ENCODE data around the gene PDGFA. TPM values are rescaled to one million over a fixed set of nuclear protein-coding genes. Genes with fewer than 3 reads are reported as not detected.
A peak's percentile ranks its signal among the peaks of the same experiment; 100 is the strongest.

The PDGFA gene
- total and polyA plus RNA-seq, 12 donors: 14.3 to 38.5 (median 24.2) TPM

DNA sequence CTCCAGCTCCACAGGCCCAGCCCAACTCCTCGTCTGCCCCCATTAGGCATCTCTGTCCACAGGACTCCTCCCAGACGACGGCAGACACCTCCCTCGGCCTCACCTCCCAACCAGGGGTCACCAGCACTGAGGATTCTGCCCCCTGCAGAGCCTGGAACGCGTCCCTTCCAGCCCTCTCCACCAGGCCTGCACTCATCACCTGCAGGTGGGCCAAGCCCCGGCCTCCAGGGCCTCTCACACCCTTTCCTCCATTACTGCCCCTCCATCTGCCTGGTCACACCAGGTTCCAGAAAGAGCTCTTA is 42.7 kb upstream of the PDGFA start:
- intact Hi-C loops (cut with DNase I): no loop called here
- TF ChIP-seq, protein P1, sequence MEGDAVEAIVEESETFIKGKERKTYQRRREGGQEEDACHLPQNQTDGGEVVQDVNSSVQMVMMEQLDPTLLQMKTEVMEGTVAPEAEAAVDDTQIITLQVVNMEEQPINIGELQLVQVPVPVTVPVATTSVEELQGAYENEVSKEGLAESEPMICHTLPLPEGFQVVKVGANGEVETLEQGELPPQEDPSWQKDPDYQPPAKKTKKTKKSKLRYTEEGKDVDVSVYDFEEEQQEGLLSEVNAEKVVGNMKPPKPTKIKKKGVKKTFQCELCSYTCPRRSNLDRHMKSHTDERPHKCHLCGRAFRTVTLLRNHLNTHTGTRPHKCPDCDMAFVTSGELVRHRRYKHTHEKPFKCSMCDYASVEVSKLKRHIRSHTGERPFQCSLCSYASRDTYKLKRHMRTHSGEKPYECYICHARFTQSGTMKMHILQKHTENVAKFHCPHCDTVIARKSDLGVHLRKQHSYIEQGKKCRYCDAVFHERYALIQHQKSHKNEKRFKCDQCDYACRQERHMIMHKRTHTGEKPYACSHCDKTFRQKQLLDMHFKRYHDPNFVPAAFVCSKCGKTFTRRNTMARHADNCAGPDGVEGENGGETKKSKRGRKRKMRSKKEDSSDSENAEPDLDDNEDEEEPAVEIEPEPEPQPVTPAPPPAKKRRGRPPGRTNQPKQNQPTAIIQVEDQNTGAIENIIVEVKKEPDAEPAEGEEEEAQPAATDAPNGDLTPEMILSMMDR (IDR thresholded peaks at IDR 0.05): no peak

DNA sequence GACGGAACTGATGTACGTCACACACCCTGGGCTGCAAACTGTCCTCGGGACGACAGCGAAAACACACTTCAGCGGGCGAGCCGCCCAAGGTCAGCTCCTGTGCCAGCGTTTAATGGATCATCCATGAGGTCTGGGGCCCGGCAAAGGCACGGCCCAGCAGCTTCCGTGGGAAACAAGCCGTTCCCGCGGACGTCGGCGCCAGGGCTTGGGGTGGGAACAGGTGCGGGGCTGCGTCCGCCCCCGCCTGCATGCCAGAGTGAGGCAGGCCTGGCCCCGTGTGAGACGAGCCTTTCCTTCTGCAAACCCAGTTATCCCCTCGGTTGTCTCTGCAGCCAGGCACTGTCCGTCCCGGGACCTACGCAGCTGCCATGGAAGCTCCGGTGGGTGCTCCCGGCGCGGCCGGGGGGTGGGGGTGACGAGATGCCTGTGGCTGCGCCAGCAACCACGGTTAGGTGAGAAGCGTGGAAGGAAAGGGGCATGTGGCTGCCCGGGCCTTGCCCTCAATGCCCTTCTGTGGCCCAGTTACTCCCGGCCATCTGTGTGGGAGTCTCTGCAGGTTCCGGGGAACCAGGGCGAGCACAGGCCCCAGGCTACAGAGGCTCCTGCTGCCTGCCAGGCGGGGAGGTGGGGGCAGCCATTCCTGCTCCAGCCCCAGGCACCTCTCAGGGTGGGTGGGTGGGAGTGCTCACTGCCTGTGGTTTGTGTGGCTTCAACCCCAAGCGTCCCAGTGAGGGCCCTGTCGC is 42.2 kb upstream of the PDGFA start:
- no peak overlapping the region for H3K27ac ChIP-seq
- H3K27me3 ChIP-seq: no peaks in the 10 kb centered on the region
- 85 to 90% methylated on average over 44 of the region's 44 CpGs for WGBS, 2 donors
- H3K4me3 ChIP-seq: no peak overlapping the region
- peaks cover 0 to 5% (median 0%) of the 10 kb centered on the region in 11 donors for H3K9me3 ChIP-seq
- peaks cover 0 to 36% (median 8%) of the 10 kb centered on the region in 9 donors for H3K4me1 ChIP-seq
- intact Hi-C loops (cut with DNase I): no loop called here
- ATAC-seq (peak in 3 of 8 donors; percentile 12 to 51 (median 28)), DNase-seq (no peak)
- TF ChIP-seq, protein P1 (IDR thresholded peaks at IDR 0.05): no peak
- H3K36me3 ChIP-seq: no peaks in the 10 kb centered on the region

More for the DNA sequence above, 42.7 kb upstream of the PDGFA start:
- no peaks in the 10 kb centered on the region for H3K27me3 ChIP-seq
- peaks cover 0 to 31% (median 8%) of the 10 kb centered on the region in 9 donors for H3K4me1 ChIP-seq
- no peak overlapping the region for H3K4me3 ChIP-seq
- no peaks in the 10 kb centered on the region for H3K9me3 ChIP-seq
- H3K27ac ChIP-seq: no peak overlapping the region
- ATAC-seq (no peak), DNase-seq (no peak)
- WGBS, 2 donors: 90 to 92% methylated on average over 7 of the region's 7 CpGs
- no peaks in the 10 kb centered on the region for H3K36me3 ChIP-seq

DNA sequence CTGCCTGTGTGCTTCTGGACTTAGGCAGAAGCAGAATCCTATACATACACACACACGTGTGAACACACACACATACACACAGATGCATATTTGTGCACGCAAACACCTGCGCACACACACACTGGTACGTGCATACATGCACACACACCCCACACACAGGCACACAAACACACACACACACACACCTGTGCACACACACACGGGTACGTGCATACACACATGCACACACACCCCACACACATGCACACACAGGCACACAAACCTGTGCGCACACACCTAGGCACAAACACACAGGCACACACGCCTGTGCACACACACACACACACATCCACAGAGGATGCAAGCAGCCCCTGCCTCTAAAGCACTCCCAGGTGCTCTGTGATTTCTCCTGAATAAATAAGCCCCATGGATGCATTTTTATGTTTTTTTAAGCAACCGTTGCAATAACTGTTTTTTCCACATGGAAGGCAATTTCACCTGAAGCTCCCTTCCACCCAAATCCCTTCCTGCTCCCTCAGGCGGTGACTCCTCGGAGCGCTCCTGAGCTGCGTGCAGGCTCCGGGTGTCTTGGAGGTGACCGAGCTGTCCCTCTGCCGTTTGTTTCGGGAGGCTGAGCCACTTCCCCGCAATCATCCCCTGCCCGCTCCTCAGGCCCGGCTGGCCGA is 41.5 kb upstream of the PDGFA start:
- TF ChIP-seq, protein P1 (IDR thresholded peaks at IDR 0.05): no peak
- H3K4me1 ChIP-seq: peaks cover 0 to 37% (median 8%) of the 10 kb centered on the region in 9 donors
- intact Hi-C loops (cut with DNase I): no loop called here
- H3K9me3 ChIP-seq: peaks cover 0 to 5% (median 0%) of the 10 kb centered on the region in 11 donors
- ATAC-seq (peak in 1 of 8 donors; percentile 20), DNase-seq (no peak)
- H3K4me3 ChIP-seq: no peak overlapping the region
- no peaks in the 10 kb centered on the region for H3K27me3 ChIP-seq
- 86 to 91% methylated on average over 21 of the region's 21 CpGs for WGBS, 2 donors
- H3K36me3 ChIP-seq: no peaks in the 10 kb centered on the region
- H3K27ac ChIP-seq: no peak overlapping the region

DNA sequence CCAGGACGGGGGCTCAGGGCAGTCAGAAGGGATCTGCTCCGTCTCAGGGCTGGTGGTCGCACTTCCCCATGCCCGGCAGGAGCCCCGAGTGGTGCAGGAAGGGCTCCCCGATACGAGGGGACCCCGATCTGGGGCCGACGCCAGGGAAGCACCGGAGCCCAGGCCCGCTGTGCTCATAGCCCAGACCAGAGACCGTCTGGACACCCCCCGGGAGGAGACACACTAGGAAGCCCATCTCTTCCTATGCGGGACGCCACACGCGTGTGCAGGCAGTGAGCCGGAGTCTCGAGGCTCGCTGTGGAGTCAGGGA is 39.7 kb upstream of the PDGFA start:
- intact Hi-C loops (cut with DNase I): no loop called here
- H3K27me3 ChIP-seq: no peaks in the 10 kb centered on the region
- no peaks in the 10 kb centered on the region for H3K36me3 ChIP-seq
- no peak overlapping the region for H3K4me3 ChIP-seq
- TF ChIP-seq, protein P1 (IDR thresholded peaks at IDR 0.05): no peak
- ATAC-seq: no peak
- no peak for DNase-seq
- no peak overlapping the region for H3K27ac ChIP-seq
- peaks cover 0 to 5% (median 0%) of the 10 kb centered on the region in 11 donors for H3K9me3 ChIP-seq
- peaks cover 0 to 23% (median 0%) of the 10 kb centered on the region in 9 donors for H3K4me1 ChIP-seq
- 95 to 100% methylated on average over 21 of the region's 21 CpGs for WGBS, 2 donors
